Measurements from ENCODE around the gene POU1F1. TPM values are rescaled to one million over a fixed set of nuclear protein-coding genes. Genes with fewer than 3 reads are reported as not detected.

Gene POU1F1
- not detected in 2 replicates for total RNA-seq

DNA sequence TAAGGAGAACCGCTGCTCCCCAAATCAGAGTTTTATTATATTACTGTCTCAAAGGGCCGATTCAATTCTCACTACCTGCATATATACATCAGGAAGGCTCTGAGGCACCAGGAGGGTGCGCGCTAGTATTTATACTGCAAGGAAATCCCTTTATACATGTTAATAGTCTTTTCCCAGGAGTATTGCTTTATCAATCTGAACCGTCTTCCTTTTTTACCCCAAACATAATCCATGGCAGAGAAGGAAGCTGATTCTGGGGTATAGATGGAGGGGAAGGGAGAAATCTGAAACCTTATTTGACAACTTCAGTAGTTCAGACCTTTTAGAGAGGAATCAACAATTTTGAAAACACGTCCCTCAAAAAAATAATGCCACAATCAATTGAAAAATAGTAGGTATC lies at the start of gene POU1F1:
TSS of gene POU1F1 (minus strand) at position 101 of the 400 bp plus-strand sequence. CDS start 122 bp downstream, outside the sequence.

GRCh38 chr3:87227104-87227834 lies 49.1 kb downstream of the POU1F1 start, which contains the start of gene CHMP2B:
Gene CHMP2B (plus strand): TSS chr3:87227309. CDS start chr3:87227523, 214 bp downstream.

Other genes starting within 250 kb of the POU1F1 start
- gene CHMP2B, start 49.3 kb downstream of the POU1F1 start, total RNA-seq = 18.5 and 23.9 TPM in 2 replicates

Data from aortic smooth muscle cell (primary cell).